Large intestine (tissue), 3 donors: ENCODE measurements around the gene FAM222B. TPM values are rescaled to one million over a fixed set of nuclear protein-coding genes. Genes with fewer than 3 reads are reported as not detected.
A peak's percentile ranks its signal among the peaks of the same experiment; 100 is the strongest.

ENCODE experiments used
- DNase-seq, 2 donors: peaks; one replicate each; pipeline versions ENCODE4 v3.0.0 to v3.0.0-alpha.2; 2013
- H3K27ac ChIP-seq: one replicate; pipeline ENCODE4 v1.5.1; 2013; ENCODE audit warnings: low read length
- H3K27me3 ChIP-seq: 2 replicates; pipeline ENCODE4 v1.6.1; 2013; ENCODE audit warnings: low read length; ENCODE audit not compliant: control insufficient read depth, insufficient read depth
- H3K36me3 ChIP-seq: 2 replicates; pipeline ENCODE4 v1.6.1; 2013; ENCODE audit warnings: low read length; ENCODE audit not compliant: control insufficient read depth, insufficient read depth
- H3K4me1 ChIP-seq: one replicate; pipeline ENCODE4 v1.6.1; 2013; ENCODE audit warnings: low read length; ENCODE audit not compliant: control insufficient read depth, insufficient read depth
- H3K4me3 ChIP-seq: one replicate; pipeline ENCODE4 v1.5.1; 2013; ENCODE audit warnings: low read length
- H3K9me3 ChIP-seq: one replicate; pipeline ENCODE4 v1.6.1; 2013; ENCODE audit warnings: mild to moderate bottlenecking, low read depth, low read length, moderate library complexity; ENCODE audit not compliant: control insufficient read depth
- WGBS: methylation state at CpG from one replicate; pipeline ENCODE4 v1.1.5; 2013; ENCODE audit warnings: low lambda C conversion rate; ENCODE audit not compliant: insufficient coverage; 5-methylcytosine and 5-hydroxymethylcytosine counted together
- polyA plus RNA-seq: library from polyadenylated mRNA; unstranded; fragments of 120-200 nt; gene quantifications from one replicate; pipeline ENCODE4 v1.2.1, GENCODE V29; 2013

FAM222B gene
- polyA plus RNA-seq, 1 donor = 24.0 TPM

GRCh38 chr17:28874750-28875149 lies 32.2 kb upstream of the FAM222B start:
- Histone ChIP-seq H3K9me3 (no peaks in the 10 kb centered on the region), H3K27ac (no peak overlapping the region), H3K27me3 (no peaks in the 10 kb centered on the region), H3K36me3 (peaks cover 10% of the 10 kb centered on the region), H3K4me3 (no peak overlapping the region), H3K4me1 (peaks cover 4% of the 10 kb centered on the region)
- no peak for DNase-seq
- no CpG with 5 or more reads among the region's 3 CpGs for WGBS

GRCh38 chr17:28873839-28874238 lies 31.2 kb upstream of the FAM222B start:
- H3K27me3 ChIP-seq = no peaks in the 10 kb centered on the region
- no peaks in the 10 kb centered on the region for H3K9me3 ChIP-seq
- no peak overlapping the region for H3K27ac ChIP-seq
- no peak for DNase-seq
- peaks cover under 1% of the 10 kb centered on the region for H3K36me3 ChIP-seq
- WGBS = 90% methylated on average over 4 of the region's 7 CpGs
- H3K4me3 ChIP-seq = no peak overlapping the region
- peaks cover 4% of the 10 kb centered on the region for H3K4me1 ChIP-seq

GRCh38 chr17:28871056-28871579 lies 28.5 kb upstream of the FAM222B start:
- H3K36me3 ChIP-seq = no peaks in the 10 kb centered on the region
- no peak overlapping the region for H3K4me3 ChIP-seq

GRCh38 chr17:28867276-28867675 lies 24.7 kb upstream of the FAM222B start:
- Histone ChIP-seq H3K9me3 (no peaks in the 10 kb centered on the region), H3K27ac (no peak overlapping the region), H3K27me3 (no peaks in the 10 kb centered on the region), H3K4me1 (peaks cover 39% of the 10 kb centered on the region), H3K36me3 (no peaks in the 10 kb centered on the region), H3K4me3 (no peak overlapping the region)
- 100% methylated on average over 2 of the region's 7 CpGs for WGBS
- DNase-seq = no peak

More at GRCh38 chr17:28871056-28871579, 28.5 kb upstream of the FAM222B start:
- Histone ChIP-seq H3K4me1 (peaks cover 10% of the 10 kb centered on the region), H3K27ac (no peak overlapping the region), H3K27me3 (no peaks in the 10 kb centered on the region), H3K9me3 (no peaks in the 10 kb centered on the region)
- WGBS = no CpG with 5 or more reads among the region's 6 CpGs
- peak; percentile 21 to 46 for DNase-seq

GRCh38 chr17:28865946-28866752 lies 23.6 kb upstream of the FAM222B start:
- Histone ChIP-seq H3K27ac (peak overlapping the region; percentile 88), H3K9me3 (no peaks in the 10 kb centered on the region), H3K4me1 (peaks cover 51% of the 10 kb centered on the region), H3K36me3 (peaks cover 4% of the 10 kb centered on the region), H3K4me3 (no peak overlapping the region), H3K27me3 (no peaks in the 10 kb centered on the region)
- WGBS = no CpG with 5 or more reads among the region's 13 CpGs
- no peak for DNase-seq

- peak; percentile 91 to 98 for DNase-seq
- no peak overlapping the region for H3K4me3 ChIP-seq
- no CpG with 5 or more reads among the region's 11 CpGs for WGBS
- H3K27me3 ChIP-seq = no peaks in the 10 kb centered on the region
- H3K27ac ChIP-seq = peak overlapping the region; percentile 88
- peaks cover 11% of the 10 kb centered on the region for H3K36me3 ChIP-seq
- no peaks in the 10 kb centered on the region for H3K9me3 ChIP-seq
- H3K4me1 ChIP-seq = peaks cover 58% of the 10 kb centered on the region
These were observed 22.6 kb upstream of the FAM222B start for GRCh38 chr17:28864991-28865849.

GRCh38 chr17:28863953-28864352 lies 21.4 kb upstream of the FAM222B start:
- WGBS = no CpG with 5 or more reads among the region's 1 CpG

GRCh38 chr17:28862561-28862960 lies 20.0 kb upstream of the FAM222B start:
- DNase-seq = no peak
- peaks cover 58% of the 10 kb centered on the region for H3K4me1 ChIP-seq
- no peak overlapping the region for H3K4me3 ChIP-seq
- H3K36me3 ChIP-seq = peaks cover 29% of the 10 kb centered on the region
- no peaks in the 10 kb centered on the region for H3K9me3 ChIP-seq
- 100% methylated on average over 1 of the region's 3 CpGs for WGBS
- no peaks in the 10 kb centered on the region for H3K27me3 ChIP-seq
- peak overlapping the region; percentile 45 for H3K27ac ChIP-seq

More at GRCh38 chr17:28863953-28864352, 21.4 kb upstream of the FAM222B start:
- no peaks in the 10 kb centered on the region for H3K27me3 ChIP-seq
- H3K36me3 ChIP-seq = peaks cover 15% of the 10 kb centered on the region
- H3K4me1 ChIP-seq = peaks cover 58% of the 10 kb centered on the region
- H3K27ac ChIP-seq = peak overlapping the region; percentile 88
- H3K9me3 ChIP-seq = no peaks in the 10 kb centered on the region
- DNase-seq = no peak
- H3K4me3 ChIP-seq = no peak overlapping the region

- peak in 1 of 2 donors; percentile 65 for DNase-seq
- no peaks in the 10 kb centered on the region for H3K9me3 ChIP-seq
- WGBS = 100% methylated on average over 1 of the region's 8 CpGs
- peaks cover 57% of the 10 kb centered on the region for H3K4me1 ChIP-seq
- no peak overlapping the region for H3K4me3 ChIP-seq
- peaks cover 29% of the 10 kb centered on the region for H3K36me3 ChIP-seq
- H3K27me3 ChIP-seq = no peaks in the 10 kb centered on the region
- peak overlapping the region; percentile 45 for H3K27ac ChIP-seq
These were observed 19.0 kb upstream of the FAM222B start for GRCh38 chr17:28861393-28862203.
